ENCODE measurements around the gene BEX2.

- TF ChIP-seq FOXM1 (IDR thresholded peaks at IDR 0.05; ENCODE audit: borderline replicate concordance) (no peak), PKNOX1 (IDR thresholded peaks at IDR 0.05) (no peak), SP1 (IDR thresholded peaks at IDR 0.05) (no peak), ARNT (IDR thresholded peaks at IDR 0.05) (no peak)
Measured at GRCh38 chrX:103304705-103305104, 6.1 kb downstream of the BEX2 start.

Measured in HEK293T (cell line).